OCI-LY7 (cell line): Measurements from ENCODE around the gene TBX2.

ENCODE experiments used
- CTCF ChIP-seq: fragments of 200-600 bp; sonication (generic); conservative IDR thresholded peaks from 2 replicates; pipeline ENCODE4 v1.5.1; 2014; ENCODE audit warnings: mild to moderate bottlenecking, antibody characterized with exemption, low read length, moderate library complexity, mixed read lengths
- EZH2phosphoT487 ChIP-seq: fragments of 200-600 bp; sonication (generic); IDR thresholded peaks from 2 replicates; pipeline ENCODE4 v1.6.1; 2018; ENCODE audit warnings: low read depth, borderline replicate concordance, mild to moderate bottlenecking, mixed run types, antibody characterized with exemption, low read length, moderate library complexity, mixed read lengths

- TF ChIP-seq CTCF (no peak), EZH2phosphoT487 (no peak)
These were observed 19.9 kb downstream of the TBX2 start for GRCh38 chr17:61419496-61420046.
